ENCODE measurements around the gene BCAP31. TPM values are rescaled to one million over a fixed set of nuclear protein-coding genes. Genes with fewer than 3 reads are reported as not detected.
"Not testable (repeated sequence)": the region's sequence is repeated elsewhere in the genome, so short reads cannot be mapped to it uniquely, and the experiment has no call there.

BCAP31 gene
- polyA plus RNA-seq, 12 donors: 66.3 to 89.7 (median 73.6) TPM; not detected in 1

DNA sequence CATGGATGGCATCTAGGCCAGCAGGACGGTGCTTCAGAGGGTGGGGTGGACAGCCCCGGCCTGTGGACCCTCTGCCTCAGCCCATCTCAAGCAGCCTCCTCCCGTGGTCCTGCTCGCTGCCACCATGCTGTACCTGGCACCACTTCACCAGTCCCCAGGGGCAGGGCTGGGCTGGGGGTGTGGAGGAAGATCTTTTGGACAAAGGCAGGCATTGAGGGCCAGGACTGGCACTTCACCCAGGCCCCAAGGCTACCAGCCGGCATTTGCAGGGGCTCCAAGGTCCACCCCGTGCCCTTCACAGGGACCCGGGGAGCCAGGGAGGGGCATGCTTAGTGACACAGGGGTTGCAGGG, 40.6 kb upstream of the BCAP31 start:
- DNase-seq: no peak

DNA sequence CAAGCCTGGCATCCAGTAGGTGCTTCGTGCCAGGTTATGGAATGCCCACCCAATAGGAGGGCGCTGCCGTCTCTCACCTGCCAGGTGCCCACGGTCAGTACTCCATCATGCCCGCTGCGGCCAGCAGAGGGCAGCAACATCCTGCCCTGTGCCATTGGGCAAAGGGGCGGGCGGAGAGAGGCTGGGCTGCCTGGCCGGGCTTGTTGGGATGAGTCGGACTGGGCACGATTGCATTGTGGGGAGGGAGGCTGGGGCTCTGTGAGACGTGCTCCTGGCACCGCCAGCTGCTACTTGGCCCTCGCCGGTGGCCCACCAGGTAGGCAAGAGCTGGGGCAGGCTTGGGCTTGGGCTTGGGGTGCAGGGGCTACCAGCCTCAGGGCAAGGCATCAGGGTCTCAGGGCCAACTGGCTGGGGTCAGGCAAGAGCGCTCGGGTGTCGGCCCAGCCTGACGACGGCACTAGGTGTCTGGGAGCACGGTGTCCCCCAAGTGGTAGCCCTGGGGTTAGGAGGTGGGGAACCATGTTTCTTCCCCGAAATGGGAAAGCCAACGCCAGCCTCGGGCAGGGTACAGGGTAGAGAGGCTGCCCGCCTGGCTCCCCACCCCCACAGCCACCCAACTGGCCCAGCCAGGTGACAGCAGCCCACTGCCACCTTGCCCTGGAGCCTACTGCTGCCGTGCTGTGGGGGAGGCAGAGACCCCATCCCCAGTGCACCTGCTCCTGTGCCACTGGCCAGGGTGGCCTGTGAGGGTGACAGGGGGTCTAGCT, 40.0 kb upstream of the BCAP31 start, which contains the start of gene PLXNB3:
TSS of gene PLXNB3 (plus strand) at position 261 of the 767 bp plus-strand sequence. CDS start 1,287 bp downstream, outside the sequence.
- DNase-seq: peak; percentile 45

DNA sequence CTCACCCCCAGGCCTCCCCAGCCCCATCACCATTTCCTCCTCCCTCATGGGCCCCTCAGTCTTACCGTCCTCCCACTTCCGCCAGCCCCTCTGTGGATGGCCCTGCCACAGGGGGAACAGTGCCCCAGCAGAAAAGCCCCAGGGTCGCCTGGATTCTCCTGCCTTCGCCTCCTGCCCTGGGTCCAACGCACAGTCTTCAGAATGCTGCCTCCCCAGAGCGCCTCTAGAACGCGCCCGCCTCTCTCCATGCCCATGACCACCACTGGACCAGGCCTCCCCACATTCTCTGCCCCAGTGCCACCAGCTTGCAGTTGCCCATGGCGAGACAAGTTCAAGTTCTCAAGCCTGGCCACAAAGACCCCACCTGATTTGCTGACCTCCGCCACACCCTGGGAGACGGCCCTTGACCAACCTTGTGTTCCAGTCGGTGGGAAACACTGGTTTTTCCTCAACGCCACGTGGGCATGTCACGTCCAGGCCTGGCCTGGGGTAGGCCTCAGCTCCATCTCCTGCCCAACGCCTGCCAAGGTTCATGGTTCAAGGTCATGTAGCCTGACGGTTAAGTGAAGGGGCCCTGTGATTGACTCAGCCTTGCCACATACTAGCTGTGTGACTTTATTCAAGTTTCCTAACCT, 39.2 kb upstream of the BCAP31 start:
- no peak for DNase-seq

DNA sequence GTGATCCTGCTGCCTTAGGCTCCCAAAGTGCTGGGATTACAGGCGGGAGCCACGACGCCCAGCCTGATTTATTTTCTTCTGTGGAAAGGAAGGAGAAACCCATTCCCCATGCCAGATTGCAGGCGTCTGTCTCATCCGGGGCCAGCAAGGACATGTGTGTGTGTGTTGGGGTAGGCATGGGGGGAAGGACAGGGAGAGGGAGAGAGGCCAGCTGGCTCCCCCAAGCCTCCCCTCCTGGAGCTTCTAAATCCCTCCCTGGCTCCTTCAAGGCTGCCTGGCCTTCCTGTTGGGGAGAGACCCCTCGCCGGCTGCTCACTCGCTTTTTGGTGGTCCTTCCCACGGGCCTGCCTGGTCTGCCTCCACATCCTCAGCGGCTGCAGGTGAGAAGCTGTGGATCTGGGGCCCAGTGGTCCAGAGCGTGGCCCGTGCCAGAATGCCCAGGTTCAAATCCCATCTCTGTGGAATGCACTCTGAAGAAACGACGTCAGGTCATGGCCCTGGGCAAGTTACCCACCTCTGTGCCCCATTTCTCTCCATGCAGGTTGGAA, 38.5 kb upstream of the BCAP31 start:
- no peak for DNase-seq

DNA sequence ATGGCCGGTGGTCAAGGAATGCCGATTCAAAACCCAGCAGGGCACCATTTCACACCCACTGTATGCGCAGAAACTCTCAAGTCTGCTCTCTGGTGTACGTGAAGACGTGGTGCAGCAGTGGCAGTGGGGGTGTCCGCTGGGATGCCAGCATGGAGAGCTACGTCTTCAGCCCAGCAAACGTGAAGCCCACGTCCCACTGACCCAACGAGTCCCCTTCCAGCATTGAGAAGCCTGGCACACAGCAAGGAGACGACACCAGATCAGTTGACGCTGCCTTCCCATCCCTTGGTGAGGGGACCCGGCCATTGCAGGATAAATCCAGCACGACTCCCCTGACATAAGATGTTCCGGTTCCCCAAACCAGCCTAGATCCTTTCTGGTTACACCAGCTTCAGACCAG, 37.7 kb upstream of the BCAP31 start:
- no peak for DNase-seq

DNA sequence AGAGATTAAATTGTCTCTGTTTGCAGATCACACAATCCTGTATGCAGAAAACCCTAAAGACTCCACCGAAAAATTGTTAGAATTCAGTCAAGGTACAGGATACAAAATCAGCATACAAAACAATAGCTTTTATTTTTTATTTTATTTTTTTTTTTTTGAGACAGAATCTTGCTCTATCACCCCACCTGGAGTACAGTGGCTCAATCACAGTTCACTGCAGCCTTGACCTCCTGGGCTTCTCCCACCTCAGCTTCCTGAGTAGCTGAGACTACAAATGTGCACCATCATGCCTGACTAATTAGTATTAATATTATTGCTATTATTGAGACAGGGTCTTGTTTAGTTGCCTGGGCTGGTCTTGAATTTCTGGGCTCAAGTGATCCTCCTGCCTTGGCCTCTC, 30.9 kb upstream of the BCAP31 start:
- DNase-seq: no peak

DNA sequence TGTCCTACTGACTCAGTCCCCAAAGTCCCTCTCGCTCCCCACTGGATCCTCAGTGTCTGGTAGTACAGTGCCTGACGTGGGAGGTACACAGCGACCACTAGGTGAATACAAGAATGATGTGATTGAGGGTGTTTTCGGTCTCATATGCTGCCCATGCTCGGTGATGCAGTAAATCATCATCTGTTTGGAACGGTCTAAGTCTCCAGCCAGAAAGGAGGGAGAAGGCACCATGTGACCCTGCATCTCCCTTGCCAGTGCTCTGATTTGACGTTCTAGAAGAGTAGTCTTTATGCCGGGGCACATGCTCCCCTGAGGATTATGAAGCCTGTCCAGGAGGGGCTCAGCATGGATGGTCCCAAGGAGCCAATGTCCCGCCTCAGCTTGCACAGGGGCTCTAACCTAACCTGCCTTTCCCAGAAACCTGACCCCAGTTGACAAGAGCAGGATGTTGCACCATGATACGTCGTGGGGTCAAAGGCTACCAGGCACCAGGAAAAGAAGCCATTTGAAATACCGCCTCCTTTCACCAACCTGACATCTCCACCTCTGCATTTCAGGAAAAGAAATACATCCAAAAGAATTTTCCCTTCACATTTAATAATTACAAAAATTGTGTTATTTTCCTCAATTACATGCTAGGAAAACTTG, 26.1 kb upstream of the BCAP31 start:
- no peak for DNase-seq

DNA sequence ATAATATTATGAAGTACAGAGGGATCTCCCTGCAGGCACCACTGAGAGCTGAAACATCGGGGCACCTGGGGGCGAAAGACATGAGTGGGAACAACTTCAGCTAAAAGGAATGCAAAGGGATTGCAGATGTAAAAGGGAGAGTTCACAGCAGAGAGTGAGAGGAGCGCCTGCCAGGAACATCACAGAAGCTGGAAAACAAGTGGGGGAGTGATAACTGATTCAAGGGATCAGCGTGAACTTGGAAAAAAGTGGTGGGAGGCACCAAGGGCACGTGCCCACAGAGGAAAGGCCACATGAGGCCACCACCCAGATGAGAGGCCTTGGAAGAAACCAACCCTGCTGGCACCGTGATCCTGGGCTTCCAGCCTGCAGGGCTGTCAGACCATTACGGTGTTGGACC, 24.8 kb upstream of the BCAP31 start:
- DNase-seq: not testable (repeated sequence)

DNA sequence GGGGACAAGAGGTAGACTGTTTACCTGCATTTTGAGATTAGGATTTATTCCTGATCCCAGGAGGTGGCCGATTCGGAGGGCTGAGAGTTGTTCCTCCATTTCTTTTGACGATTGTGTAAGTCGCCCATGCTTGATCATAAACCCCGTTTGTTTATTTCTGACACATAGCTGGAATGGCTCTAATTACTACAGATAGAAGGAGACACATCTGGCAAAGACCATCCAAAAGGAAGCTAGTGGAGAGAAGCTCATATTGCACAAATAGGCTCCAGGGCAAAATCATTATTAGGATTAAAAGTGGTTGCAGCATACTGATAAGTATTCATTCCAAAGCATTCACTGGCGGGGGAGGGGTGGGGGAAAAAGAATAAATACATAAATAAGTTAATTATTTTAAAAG, 22.8 kb upstream of the BCAP31 start:
- DNase-seq: not testable (repeated sequence)

DNA sequence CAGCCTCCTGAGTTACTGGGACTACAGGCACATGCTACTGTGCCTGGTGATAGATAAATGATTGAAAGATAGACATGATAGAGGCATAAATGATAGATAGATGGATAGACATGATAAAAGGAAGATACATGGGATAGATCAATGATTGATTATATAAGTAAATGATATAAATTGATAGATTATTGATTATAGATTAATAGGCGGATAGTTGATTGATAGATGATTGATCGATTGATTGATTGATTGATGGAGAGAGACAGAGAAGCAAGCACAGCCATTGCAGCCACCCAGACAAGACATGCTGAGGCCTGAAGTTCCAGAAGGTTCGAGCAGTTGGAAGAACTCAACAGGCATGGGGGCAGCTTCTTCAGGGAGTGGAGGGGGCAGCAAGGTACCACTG, 22.2 kb upstream of the BCAP31 start:
- no peak for DNase-seq

DNA sequence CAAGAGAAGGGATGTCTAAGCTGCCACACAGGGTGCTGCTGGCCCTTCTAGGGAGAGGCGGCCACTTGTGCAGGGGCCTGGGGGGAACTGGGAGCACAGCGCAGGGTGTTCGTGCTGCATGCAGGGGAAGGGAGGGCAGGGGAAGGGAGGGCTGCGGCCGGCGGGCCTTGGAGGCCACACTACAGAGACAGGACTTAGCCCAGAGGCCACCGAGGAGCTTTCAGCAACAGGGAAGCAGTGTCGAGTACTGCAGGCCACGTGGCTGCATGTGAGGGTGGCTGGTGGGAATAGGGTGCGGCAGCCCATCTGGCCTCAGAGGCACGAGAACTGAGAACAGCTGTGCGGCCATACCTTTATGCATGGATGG, 20.9 kb upstream of the BCAP31 start:
- not testable (repeated sequence) for DNase-seq

DNA sequence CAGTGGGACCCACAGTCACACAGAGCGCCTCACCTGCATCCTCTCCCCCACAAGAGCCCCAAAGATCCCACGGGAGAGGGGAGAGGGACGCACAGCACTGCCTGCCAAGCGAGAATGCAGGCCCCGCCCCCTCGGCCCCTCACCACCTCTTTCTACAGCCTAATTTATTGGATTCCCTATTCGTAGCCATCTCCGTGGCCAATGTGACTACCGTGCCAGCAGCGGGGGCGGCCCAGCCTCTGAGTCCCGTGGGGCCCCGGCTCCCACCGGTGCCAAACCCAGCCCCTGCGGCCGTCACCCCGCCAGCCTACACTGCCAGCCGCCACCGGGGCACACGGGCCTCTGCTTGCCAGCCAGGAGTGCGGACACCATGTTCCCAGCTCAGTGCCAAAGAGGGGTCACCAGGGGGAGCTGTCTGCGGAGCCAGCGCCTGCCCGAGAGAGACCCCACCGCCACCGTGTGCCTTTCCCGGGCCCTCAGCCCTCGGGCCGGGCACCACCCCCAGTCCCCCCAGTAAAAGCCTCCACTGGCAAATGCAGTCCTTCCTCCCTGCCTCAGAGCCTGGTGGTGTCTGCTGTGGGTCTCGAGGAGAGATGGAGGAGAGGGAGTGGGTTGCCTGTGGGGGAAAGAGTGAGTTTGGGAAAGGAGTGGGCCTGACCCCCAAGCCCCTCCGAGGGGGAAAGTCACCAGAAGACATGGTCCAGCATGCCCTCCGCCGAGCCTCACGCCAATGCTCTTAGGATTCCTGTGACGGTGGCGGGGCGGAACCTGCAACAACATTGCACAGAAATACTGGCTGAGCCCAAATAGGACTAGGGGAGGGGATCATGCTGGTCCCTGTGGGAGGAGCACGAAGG, 20.3 kb upstream of the BCAP31 start:
- no peak for DNase-seq

DNA sequence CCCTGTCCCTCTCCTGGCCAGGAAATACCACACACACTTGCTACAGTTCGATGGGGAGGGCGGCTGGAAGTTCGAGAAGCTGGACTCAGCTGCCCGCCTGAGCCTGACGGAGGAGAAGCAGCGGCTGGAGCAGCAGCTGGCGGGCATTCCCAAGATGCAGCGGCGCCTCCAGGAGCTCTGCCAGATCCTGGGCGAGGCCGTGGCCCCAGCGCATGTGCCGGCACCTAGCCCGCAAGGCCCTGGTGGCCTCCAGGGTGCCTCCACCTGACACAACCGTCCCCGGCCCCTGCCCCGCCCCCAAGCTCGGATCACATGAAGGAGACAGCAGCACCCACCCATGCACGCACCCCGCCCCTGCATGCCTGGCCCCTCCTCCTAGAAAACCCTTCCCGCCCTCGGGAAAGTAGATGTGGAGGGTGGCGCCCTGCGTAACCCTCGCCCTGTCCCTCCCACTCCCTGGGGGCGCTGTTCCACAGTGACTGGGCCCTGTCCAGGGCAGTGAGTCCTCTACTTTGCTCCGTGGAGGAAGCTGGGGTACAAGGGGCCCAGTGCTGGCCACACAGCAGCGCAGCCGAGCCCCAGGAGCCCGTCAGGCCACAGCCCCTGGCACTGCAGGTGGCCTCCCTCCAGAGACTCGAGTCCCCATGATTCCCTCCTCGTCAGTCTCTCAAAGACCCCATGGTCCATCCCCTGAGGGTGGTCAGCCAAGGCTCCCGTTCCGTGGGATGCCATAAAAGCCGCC, 19.5 kb upstream of the BCAP31 start:
- DNase-seq: not testable (repeated sequence)

DNA sequence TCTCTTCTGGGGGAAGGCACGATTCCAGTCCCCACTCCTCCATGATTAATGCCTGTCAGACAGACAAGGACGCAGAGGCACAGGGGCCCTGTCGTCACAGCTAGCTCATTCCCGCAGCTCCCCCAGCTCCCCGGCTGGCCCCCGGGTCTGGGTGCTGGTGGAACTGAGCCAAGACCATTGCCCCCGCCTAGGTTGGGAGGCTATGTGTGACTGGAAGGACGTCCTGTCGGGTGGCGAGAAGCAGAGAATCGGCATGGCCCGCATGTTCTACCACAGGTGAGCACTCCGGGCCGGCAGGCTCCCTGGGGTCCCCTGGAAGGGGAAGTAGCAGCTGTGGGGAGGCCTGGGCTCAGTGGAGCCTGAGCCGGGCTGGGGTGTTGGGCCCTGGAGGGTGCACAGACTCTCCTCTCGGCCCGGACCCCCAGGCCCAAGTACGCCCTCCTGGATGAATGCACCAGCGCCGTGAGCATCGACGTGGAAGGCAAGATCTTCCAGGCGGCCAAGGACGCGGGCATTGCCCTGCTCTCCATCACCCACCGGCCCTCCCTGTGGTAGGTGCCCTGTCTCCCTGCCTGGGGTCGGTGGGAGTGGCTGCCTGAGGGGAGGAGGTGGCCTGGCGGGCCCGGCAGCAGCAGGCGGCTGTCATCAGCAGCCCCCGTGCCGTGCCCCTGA, 18.7 kb upstream of the BCAP31 start:
- DNase-seq: not testable (repeated sequence)

DNA sequence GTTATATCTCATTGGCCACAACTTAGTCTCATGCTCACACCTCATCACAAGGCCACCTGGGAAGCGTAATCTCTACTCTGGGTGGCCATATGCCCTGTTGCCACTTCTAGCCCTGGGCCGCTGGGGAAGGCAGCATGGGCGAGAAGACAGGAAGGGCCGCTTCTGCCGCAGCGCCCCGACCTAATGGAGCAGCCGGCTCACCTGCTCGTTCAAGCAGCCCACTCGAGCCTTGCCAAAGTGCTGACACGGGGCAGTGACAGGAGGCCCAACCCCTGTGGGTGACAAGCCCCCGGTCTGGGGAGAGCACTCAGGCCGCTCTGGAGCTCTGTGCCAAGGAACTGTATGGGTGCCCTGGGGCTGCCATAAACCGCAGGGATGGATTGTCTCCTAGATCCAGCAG, 17.9 kb upstream of the BCAP31 start:
- not testable (repeated sequence) for DNase-seq

DNA sequence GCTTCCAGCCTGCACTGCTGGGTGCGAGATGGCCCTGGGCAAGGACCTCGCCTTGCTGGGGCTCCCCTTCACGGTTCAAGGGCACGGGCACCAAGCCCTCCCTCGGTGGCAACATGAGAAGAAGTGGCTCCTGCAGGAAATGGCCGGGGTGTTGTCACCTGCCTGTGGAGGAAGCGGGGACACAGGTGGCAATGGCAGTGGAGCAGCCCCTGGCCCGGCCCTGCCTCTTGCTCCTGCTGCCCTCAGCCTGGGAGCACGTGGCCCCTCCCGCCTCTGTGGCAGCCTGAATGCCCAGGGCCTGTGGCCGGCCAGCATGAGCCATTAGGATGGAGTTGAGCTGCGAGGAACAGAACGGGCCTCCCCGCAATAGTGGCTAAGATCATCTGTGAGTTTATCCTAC, 17.3 kb upstream of the BCAP31 start:
- no peak for DNase-seq

DNA sequence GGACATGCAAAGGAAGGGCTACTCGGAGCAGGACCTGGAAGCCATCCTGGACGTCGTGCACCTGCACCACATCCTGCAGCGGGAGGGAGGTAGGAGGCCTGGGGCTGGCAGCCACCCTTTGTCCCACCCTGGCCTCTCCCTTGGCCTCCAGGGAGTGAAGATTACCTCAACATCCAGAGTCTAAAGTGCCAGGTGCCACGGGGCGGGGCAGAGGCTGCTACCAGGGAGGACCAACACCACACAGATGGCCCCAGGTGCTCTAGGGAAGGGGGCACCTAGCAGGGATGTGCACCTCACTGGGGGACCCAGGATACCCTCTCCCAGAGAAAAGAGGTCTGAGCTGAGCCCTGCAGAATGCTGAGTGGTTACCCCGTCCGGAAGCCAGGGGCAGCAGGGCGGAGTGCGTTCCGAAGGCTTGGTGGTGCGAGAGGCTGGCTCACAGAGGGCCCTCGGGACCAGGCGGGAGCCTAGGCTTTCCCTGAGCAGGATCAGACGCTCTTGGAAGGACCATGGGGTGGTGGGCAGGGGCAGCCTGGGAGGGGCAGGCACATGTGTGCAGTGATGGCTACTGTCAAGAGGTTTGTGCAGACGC, 16.5 kb upstream of the BCAP31 start:
- no peak for DNase-seq

DNA sequence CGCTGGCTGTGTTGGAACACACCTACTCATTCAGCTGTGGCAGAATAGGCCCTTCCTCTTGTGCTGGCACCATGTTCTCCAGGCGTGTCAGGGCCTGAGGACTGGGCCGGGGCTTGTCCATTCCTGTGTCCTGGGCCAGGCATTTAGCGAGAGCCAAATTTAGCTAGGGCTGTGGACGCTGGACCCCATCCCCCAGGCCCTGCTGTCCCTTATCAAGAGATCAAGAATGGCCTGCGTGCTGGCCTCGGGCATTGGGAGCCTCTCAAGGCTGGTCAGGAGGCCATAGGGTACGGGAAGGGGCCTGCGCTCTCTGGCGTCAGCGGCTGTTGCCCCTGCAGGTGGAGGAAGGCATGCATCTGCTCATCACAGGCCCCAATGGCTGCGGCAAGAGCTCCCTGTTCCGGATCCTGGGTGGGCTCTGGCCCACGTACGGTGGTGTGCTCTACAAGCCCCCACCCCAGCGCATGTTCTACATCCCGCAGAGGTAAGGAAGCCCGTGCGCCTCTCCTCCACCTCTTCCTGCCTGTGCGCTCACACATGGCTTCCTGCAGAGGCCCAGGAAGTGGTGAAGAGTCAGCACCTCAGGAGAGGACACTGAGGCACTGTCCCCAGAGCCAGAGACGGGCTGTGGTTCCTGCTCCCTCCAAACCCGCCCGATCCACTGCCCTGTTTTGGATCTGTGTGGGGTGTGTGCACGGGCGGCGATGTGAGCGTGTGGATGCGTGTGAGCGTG, 15.7 kb upstream of the BCAP31 start:
- no peak for DNase-seq

DNA sequence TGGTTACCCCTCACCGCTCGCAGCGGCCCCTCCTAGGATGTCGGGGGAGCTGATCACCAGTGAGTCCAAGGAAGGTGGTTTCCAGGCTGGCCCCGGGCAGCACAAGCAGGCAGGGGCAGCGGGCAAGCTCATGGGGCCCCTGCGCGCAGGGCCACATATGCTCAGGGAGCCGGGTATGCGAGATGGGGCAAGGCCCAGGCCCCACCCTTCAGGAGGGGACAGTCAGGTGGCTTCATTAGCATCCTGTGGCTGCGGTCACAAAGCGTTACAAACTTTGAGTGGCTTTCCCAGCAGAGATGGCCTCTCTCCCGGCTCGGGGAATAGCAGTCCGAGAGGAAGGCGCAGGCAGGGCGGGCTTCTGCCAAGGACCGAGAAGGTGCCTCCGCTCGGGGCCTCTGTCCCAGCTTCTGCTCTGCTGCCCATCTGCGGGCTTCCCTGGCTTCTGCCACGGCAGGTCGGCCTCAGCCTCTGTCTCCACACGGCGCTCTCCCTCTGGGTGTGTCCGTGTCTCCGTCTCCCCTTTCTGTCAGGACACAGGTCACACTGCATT, 13.9 kb upstream of the BCAP31 start:
- no peak for DNase-seq
